ENCODE data around the gene HECTD2. TPM values are rescaled to one million over a fixed set of nuclear protein-coding genes. Genes with fewer than 3 reads are reported as not detected.

Gene HECTD2
- total and polyA plus RNA-seq, 9 of the 15 experiments (the other 6 are each of a cell fraction or from before 2014, with no cell fraction given), result 1.3 to 5.9 (median 3.9) TPM

- TF ChIP-seq ZNF277 (CRISPR knock-in tag; IDR thresholded peaks at IDR 0.05; ENCODE audit: borderline replicate concordance) (no peak), GMEB1 (CRISPR knock-in tag; IDR thresholded peaks at IDR 0.05) (no peak), FOXK2 (conservative IDR thresholded peaks at IDR 0.05 in 1 of 2, IDR thresholded peaks at IDR 0.05 in 1 of 2; ENCODE audit: low read depth in 2 of 2) (no peak), ZNF175 (CRISPR knock-in tag; IDR thresholded peaks at IDR 0.05; ENCODE audit: low read depth) (no peak), CREM (IDR thresholded peaks at IDR 0.05; ENCODE audit: low read depth) (no peak), SMAD2 (IDR thresholded peaks at IDR 0.05; ENCODE audit: low read depth, low read length) (no peak), HMGN3 (IDR thresholded peaks at IDR 0.05; ENCODE audit: borderline replicate concordance, extremely low read depth, insufficient read length, low read depth, low read length) (no peak), DIDO1 (tag; IDR thresholded peaks at IDR 0.05; ENCODE audit: low read depth) (no peak), BMI1 (IDR thresholded peaks at IDR 0.05; ENCODE audit: low read length) (no peak), E4F1 (CRISPR knock-in tag; IDR thresholded peaks at IDR 0.05; ENCODE audit: borderline replicate concordance) (no peak)
Measured at GRCh38 chr10:91460681-91461080, 50.5 kb downstream of the HECTD2 start (continued).

All from K562 (cell line).